Adrenal gland (tissue), 5 donors: ENCODE measurements around the gene GBGT1.

Experiments used
- POLR2A ChIP-seq, 2 donors: fragments of 450-650 bp; IDR thresholded peaks; one replicate each; pipeline ENCODE4 v1.6.1; 2017; ENCODE audit warnings: antibody characterized with exemption in 2 of 2, mild to moderate bottlenecking in 2 of 2, moderate library complexity in 1 of 2
- TF ChIP-seq, protein P1 (sequence below), 6 experiments: fragments of 450-650 bp in 4 of 6; fragments of 200-600 bp in 2 of 6; sonication (generic) in 1 of 6; IDR thresholded peaks; 1 replicate in 5 of 6; 2 replicates in 1 of 6; pipeline versions ENCODE4 v1.5.1 to v1.8.0; 2016 to 2021; ENCODE audit warnings: antibody characterized with exemption in 6 of 6, mild to moderate bottlenecking in 2 of 6, moderate library complexity in 1 of 6
- donor health status: DM: no; HTN: no; CAD: no.

DNA sequence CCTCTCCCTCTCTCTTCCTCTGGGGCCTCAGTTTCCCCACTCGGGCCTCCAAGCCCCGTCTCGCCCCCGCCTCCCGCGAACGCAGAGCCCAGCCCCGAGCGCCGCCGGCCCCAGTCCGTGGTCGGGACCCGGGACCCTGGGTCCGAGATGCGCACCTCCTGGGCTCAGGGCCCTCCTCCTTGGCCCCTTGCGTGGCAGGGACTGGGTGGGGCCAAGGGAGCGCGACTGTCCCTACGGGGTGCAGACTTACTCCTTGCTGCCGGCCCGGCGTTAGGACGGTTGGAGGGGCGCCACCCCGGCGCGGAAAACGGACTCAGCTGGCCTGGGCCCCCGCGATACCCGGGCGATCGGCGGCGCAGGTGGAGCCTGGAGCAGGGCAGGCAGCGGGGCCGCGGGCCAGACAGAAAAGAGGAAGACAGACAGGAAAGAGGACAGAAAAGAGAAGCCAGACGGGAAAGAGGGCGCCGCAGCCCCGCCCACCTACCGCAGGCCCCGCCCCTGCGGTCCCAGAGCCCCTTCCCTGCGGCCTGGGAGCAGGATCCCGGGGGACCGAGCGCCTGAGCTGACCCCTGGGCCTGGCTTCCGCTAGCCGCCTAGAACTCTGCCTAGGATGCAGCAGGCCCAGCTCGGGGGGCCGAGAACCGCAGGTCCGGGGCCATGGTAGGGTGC, at the start of gene GBGT1:
- TF ChIP-seq, protein P1, sequence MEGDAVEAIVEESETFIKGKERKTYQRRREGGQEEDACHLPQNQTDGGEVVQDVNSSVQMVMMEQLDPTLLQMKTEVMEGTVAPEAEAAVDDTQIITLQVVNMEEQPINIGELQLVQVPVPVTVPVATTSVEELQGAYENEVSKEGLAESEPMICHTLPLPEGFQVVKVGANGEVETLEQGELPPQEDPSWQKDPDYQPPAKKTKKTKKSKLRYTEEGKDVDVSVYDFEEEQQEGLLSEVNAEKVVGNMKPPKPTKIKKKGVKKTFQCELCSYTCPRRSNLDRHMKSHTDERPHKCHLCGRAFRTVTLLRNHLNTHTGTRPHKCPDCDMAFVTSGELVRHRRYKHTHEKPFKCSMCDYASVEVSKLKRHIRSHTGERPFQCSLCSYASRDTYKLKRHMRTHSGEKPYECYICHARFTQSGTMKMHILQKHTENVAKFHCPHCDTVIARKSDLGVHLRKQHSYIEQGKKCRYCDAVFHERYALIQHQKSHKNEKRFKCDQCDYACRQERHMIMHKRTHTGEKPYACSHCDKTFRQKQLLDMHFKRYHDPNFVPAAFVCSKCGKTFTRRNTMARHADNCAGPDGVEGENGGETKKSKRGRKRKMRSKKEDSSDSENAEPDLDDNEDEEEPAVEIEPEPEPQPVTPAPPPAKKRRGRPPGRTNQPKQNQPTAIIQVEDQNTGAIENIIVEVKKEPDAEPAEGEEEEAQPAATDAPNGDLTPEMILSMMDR (IDR thresholded peaks at IDR 0.05) = no peak
- TF ChIP-seq POLR2A (IDR thresholded peaks at IDR 0.05) = peak; percentile 34 to 70
